NCI-H187 (cell line): ENCODE results near the gene TNPO3.
A peak's percentile ranks its signal among the peaks of the same experiment; 100 is the strongest.

ENCODE experiments used
- DNase-seq, 2 experiments: peaks; one replicate each; lab custom pipeline; 2025; lab: John Stamatoyannopoulos, UW

The TNPO3 gene

DNA sequence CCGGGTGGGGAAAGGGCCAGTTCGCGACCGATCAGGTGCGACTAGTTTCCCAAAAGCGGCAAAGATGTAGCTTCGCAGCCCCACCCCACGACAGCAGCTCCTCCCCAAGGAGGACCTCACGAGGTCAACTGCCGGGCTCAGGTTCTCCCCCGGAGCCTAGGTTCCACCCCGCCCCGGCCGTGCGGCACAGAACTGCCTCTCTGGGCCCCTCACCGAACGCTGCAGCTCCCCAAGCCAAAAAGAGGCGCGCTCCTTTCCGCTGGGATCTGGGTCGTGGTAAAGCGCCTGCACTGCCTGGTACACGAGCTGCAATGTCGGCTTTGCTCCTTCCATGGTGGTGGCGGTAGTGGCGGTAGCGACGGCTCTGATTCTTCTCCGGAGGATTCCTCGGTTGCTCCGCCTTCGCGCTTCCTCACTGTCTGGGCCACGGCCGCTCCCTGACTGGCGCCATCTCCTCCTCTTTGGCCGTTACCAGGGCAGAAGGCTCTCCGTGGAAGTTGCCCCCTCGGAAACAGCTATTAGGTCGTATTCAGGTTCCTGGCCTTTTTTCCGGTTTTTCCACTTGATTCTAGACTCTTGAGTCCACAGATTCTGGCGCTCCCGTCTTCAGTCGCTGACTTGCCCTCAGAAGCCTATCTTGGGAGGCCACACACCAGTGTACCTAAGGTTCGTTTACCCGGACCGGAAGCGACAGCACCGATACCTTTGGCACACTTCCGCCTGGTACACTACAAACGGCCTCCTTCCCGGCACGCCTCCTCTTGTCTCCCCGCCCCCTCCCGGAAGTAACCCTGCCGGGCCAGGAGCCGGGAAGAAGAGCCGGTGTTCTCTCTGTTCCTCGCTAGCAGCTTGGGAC lies at the start of gene TNPO3:
TSS of gene TNPO3 (minus strand) at position 674 of the 856 bp plus-strand sequence. CDS start at position 333, 341 bp downstream.
- peak; percentile 89 to 92 for DNase-seq

DNA sequence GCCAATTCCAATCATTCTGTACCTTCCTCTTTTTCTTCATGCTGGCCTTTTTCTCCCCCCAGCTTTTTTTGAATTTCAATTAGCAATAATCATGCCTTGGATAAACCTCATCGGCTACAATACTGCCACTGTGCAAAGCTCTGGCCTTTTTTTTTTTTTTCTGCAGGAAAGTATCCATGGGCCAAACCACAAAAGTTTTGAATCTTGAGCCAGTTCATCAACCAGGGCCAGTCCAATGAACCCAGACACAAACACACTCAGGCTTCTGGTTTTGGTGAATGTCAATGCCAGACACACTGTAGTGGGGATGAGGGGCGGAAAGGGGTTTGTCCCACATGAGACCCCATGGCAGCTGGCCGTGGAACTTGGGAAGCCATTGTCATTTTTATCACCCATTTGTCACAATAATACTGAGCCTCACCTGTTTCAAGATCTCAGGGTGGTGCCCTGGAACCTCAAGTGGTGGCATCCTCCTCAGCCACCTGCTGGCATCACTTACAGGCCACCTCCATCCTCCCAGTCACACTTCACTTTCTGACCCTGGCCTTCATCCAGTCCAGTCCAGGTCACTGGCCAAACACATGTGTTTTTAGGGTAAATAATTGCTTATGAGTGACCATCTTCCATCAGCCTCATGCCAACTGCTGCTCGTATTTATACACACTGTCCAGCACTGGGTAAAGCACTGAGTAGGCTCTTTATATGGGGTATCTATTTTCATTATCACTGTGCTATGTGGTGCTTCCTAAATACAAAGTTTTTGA lies 48.8 kb upstream of the TNPO3 start:
- DNase-seq, result no peak

DNA sequence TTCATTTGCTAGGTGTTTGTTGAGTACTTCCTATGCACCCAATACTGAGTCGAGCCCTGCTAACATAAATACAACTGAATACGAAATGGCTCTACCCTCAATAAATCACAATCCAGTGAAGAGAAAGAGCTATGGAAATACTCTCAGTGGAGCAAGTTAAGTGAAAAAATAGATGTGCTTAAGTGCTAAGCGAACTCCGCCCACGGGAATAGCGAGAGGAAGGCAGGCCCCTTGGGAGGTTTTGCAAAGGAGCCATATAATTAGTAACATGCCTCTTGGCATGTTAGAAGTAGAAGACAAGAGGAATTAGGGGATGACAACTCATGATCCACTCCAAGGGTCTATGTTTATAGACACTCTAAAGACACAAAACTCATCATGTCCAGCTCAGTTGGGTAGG lies 46.8 kb upstream of the TNPO3 start:
- DNase-seq, result peak in 1 of 2 experiments; percentile 49

DNA sequence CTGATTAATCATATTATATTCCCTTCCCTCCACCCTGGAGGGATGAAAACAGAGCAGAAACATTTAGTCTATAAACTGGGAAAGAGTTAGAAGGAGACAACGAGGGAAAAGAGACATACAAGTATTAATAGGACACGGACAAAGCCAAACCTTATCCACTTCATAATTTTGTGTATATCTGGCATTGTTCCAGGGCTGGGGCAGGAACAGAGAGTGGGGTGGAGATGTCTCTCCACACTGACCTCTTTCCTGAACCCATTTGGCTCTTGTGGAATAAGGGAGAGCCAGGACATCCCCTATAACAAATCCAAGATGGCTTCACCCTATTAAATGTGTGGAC lies 45.9 kb upstream of the TNPO3 start:
- no peak for DNase-seq

DNA sequence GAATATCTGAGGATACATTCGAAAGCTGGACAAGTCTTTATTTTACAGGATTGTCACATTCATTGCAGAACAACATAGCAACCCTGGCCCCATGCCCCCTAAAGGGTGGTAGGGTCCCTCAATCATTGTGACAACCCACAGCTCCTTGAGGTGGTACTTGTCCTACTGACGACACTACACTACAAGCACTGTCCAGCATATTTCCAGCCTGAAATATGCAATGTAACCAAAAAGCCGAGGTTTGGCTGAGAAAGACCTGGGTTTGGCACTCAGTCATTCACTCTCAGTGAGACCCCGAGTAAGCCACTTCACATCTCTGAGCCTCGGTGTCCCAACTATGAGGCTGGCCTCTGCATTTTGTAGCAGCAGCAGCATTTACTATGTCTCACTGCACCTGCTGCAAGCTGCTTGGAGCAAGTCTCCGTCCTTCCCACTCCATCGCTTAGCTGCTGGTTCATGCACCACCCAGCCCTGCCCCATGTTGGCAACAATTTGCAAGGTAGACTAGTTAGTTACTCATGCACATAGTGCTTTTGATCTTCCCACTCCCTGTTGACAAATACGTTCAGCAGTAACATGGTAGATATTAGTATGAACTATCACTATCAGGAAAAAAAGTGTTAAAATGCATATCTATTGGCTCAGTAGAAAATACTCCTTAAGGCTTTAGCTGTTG lies 43.6 kb upstream of the TNPO3 start:
- no peak for DNase-seq

DNA sequence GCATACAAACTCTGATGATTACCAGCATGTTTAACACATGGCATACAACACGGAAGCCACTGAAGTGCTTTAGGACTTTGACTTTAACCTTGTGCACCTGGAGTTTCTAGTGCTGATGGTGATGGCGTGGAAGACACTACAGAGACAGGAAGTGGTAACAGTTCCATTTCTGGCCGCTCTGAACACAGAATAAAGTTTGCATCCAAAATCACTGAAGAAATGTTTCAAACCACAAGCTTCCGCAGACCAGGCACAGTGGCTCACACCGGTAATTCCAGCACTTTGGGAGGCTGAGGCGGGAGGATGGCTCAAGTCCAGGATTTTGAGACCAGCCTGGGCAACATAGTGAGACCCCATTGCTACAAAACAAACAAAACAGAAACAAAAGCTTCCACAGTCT lies 40.3 kb upstream of the TNPO3 start:
- no peak for DNase-seq

DNA sequence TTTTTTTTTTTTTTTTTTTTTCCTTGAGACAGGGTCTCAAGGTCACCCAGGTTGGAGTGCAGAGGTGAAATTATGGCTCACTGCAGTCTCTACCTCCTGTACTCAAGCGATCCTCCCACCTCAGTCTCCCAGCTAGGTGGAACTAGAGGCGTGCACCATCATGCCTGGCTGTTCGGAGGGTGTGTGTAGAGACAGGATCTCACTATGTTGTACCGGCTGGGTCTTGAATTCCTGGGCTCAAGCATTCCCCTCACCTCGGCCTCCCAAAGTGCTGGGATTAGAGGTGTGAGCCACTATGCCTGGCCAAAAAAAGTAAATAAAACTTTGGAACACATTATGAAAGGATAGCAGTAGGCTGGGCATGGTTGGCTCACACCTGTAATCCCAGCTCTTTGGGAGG lies 39.6 kb upstream of the TNPO3 start:
- DNase-seq, result no peak

DNA sequence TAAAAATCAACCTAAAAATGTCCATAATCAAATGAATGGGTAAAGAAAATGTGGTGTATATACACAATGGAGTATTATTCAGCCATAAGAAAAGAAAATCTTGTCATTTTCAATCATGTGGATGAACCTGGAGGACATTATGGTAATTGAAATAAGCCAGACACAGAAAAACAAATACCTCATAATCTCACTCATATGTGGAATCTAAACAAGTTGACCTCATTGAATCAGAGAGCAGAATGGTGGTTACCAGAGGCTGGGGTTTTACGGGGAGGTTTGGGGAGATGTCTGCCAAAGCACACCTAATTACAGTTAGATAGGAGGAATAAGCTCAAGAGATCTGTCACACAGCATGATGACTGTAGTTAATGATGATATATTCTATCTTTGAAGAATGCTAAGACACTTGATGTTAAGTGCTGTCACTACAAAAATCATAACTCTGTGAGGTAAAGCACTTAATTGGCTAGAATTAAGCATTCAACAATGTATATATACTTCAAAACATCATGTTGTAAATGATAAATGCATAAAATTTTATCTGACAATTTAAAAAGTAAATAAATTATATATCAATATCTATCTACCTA lies 39.1 kb upstream of the TNPO3 start:
- no peak for DNase-seq

DNA sequence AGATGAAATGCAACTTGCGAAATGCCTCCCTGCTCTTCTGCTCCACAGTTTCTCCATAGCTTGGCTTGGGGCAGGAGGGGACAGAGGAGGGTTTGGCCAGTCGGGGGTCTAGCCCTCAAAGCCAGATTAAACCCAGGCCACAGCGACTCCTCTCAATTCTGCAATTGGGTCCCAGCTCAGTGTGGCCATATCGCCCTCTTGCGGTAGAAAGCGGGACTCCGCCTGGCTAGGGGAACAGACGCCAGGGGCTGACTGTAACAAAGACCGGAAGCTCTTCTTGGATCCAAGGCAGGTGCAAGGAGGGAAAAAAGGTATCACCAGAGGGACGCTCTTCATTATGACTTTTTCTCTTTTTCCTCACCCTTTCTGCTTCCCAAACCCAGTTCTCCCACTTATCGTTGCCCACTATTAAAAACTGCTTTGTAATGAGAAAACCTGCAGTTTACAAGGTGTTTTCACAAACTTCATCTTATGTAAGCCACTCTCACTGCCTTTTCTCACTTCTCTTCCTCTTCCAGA lies 36.6 kb upstream of the TNPO3 start:
- peak; percentile 71 to 90 for DNase-seq

DNA sequence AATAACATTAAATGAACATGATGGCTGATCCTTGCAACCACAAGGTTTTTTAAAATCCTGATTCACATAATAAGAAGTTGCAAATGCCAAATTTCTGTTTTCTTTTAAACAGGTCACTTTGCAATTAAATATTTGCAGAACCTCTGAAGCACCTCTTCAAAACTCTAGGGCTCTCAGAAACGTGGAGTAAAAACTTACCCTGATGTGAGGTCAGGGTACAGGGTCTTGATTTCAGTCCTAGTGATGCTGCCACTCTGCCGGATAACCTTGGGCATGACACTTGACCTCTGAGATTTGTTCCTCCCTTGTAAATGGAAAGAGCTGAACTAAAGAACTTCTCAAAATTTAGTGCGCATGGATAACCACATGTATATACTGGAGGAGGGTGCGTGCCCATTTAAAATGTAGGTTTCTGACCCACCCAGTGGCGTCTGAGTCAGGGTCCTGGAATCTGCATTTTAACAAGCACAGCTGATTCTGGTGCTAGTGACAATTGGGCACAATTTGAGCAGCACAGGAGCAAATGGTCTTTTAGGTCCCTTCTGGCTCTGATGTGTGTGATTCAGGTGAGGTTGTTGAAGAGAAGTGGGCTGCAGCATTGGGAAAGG lies 35.5 kb upstream of the TNPO3 start:
- DNase-seq, result no peak

DNA sequence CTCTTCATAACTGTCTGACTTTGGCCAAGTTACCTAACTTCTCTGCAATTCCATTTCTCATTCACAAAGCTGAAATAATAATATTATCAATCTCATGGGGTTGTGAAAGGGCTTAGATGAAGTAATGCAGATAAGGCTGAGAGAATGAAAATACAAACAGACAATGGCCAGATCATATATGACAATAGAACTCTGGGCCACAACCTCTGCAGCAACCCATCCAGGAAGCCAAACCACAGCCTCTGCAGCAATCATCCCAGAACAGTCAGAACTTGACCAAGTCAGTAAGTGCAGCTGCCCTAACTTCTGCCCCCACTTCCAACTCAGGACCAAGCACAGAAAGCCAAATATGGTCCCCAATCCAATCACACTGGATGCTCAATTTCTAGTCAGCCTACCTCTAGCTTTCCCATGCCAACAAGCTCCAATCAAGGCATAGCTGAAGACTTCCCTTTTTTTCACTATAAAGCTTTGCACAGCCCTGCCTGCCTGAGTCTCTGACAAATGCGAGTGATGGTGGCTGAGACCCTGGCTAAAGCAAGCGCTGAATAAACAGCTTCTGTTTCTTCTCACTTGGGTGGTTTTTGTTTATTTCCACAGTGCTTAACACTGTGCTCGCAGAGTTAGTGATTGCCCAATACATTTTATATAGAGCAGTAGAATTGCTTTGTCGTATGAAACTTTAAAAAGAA lies 34.8 kb upstream of the TNPO3 start:
- DNase-seq, result no peak

DNA sequence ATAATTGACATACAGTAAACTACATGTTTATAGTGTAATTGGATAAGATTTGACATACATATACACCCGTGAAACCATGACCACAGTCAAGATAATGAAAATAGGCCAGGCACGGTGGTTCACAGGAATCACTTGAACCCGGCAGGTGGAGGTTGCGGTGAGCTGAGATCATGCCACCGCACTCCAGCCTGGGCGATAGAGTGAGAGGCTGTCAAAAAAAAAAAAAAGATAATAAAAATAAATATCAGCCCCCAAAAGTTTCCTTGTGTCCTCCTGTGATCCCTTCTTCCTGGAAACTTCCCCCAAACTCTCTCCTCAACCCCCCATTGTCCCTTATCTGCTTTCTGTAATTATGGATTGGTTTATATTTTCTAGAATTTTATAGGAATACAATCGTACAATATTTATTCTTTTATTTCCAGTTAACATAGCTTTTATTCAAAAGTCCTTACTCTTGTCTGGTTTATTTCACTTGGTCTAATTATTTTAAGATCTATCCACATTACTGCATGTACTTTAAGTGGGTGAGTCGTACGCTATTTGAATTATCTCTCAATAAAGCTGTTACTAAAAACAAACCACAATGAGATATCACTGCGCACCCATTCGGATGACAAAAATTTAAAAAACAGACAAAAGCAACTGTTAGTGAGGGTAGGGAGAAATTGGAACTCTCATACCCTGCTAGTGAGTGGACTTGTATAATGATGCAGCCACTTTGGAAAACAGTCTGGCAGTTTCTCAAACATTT lies 30.1 kb upstream of the TNPO3 start:
- no peak for DNase-seq

DNA sequence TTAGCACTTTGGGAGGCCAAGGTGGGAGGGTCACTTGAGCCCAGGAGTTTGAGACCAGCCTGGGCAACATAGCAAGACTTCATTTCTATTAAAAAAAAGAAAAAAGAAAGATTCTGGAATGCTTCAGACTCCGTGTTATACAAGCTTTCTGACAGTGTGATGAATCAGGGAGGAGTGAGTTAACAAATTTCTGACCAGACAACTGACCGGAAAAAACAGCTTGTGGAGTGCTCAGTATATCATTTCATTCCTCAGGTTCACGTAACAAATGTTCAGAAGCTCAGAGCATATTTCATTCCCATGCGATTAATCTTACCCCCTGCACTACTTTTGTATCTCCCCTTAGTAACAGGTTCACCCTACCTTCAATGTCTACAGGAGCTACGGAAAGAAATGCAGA lies 28.6 kb upstream of the TNPO3 start:
- DNase-seq, result no peak

DNA sequence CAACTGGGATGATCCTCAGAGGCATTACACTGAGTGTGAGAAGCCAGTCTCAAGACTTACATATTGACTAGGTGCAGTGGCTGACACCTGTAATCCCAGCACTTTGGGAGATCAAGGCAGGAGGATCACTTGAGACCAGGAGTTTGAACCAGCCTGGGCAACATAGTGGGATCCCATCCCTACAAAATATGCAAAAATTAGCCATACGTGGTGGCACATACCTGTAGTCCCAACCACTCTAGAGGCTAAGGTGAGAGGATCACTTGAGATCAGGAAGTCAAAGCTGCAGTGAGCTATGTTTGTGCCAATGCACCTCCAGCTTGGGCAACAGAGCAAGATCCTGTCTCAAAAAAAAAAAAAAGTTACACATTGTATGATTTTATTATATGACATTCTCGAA lies 23.5 kb upstream of the TNPO3 start:
- DNase-seq, result no peak

DNA sequence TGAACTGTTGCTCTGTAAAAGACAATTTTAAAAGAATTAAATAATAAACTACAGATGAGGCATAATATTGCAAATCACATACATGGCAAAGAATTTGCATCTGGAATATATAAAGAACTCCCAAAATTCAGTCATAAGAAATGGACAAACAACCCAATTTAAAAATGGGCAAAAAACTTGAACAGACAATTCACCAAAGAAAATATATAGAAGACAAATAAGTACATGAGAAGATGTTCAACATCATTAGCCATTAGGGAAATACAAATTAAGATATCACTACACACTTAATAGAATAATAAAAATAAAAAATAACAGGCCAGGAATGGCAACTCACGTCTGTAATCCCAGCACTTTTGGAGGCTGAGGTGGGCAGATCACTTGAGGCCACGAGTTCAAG lies 22.0 kb upstream of the TNPO3 start:
- DNase-seq, result no peak

DNA sequence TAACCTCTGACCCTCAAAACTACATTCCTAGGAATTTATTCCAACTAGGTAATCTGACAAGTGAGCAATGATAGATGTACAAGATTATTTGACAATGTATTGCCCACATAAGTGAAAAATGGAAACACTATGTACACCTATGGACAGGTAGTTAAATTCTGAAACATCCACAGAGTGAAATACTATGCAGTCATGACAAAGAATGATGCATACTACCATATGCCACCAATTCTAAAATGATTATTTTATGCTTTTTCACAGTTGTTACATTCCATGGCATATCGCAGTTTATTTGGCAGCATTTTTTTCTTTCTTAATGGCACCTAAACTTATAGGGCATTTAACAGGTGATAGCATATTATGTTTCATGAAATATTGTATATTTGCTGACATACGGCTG lies 20.1 kb upstream of the TNPO3 start:
- DNase-seq, result no peak

DNA sequence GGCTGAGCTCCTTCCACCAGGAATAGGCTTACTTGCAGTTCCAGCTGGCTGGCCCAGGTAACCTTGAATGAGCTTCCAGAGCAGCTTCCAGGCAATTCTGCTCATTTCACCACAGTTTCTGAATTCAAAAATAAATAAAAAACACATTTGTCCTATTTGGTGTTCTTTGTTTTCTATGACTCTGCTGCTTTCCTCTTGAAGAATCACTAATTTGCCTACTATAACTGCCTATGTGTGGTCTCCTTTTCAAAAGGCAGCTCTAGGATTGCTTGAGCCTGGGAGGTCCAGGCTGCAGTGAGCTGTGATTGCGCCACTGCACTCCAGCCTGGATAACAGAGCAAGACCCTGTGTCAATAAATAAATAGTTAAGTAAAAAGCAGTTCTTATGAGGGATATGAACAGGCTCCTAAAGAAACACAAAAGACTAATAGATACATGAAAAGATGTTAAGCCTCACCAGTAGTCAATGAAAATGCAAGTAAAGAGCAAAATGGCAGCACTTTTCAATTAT lies 19.5 kb upstream of the TNPO3 start:
- no peak for DNase-seq

DNA sequence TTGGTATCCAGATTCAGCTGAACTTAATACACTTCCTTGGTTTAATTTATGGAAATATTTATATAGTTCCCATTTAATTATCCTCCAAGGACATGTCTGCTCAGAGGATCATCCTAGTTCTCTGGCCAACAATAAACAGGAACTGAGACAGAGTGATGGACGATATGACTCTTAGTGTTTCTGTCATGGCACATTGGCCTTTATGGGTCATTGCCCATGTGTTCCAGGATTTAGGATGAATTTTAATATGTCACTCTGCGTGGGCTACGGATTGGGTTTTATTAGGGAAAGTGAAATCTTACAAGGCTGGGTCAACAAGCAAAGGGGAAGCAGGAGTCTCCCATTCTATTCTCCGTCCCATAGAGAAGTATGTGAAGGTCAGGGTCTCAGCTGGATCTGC lies 18.8 kb upstream of the TNPO3 start:
- no peak for DNase-seq

DNA sequence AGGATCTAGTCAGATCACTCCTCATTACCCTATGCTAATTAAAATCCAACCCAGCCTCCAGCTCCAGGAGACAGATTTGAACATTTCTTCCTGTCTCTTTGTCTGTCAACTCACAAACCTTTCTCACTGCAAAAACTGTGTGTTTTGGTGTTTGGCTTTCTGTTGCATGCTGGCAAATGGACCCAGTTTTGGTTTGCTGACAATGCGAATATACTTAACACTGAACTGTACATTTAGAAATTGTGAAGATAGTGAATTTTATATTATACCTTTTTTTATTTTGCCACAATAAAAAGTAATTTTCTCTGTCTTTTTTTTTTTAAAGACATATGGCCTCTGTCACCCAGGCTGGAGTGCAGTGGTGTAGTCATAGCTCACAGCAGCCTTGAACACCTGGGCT lies 18.3 kb upstream of the TNPO3 start:
- DNase-seq, result no peak

DNA sequence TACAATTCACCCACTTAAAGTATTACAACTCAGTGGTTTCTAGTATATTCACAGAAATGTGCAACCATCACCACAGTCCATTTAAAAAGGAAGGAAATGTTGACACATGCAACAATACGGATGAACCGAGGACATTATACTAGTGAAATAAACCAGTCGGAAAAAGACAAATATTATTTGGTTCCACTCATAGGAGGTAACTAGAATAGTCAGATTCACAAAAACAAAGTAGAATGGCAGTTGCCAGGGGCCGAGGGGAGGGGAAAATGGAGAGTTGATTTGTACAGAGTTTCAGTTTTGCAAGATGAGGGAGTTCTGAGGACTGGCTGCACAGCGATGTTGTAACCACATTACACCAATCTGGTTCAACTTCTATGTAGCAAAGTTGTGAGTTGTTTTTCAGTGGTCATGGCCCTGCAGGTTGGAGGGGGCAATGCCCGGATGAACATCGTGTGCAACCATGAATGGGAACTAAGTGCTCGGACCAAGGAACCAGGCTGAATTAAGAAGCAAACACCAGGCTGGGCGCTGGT lies 17.6 kb upstream of the TNPO3 start:
- no peak for DNase-seq
